Lower leg skin (tissue), 4 donors: ENCODE data around the gene PNKP. TPM values are rescaled to one million over a fixed set of nuclear protein-coding genes. Genes with fewer than 3 reads are reported as not detected.
A peak's percentile ranks its signal among the peaks of the same experiment; 100 is the strongest.

Experiments used
- DNase-seq, 2 donors: peaks; one replicate each; pipeline ENCODE4 v3.0.0-alpha.2; 2019; ENCODE audit warnings: low spot score in 2 of 2
- H3K4me3 ChIP-seq: fragments of 200-600 bp; sonication (generic); 2 replicates; pipeline ENCODE4 v1.5.1; 2017; ENCODE audit warnings: mild to moderate bottlenecking, low read depth; ENCODE audit not compliant: poor library complexity, severe bottlenecking
- CTCF ChIP-seq, 3 donors: fragments of 450-650 bp; IDR thresholded peaks; one replicate each; pipeline ENCODE4 v1.5.1; 2016; ENCODE audit warnings: antibody characterized with exemption in 3 of 3, mild to moderate bottlenecking in 3 of 3, moderate library complexity in 2 of 3
- POLR2A ChIP-seq, 2 donors: fragments of 450-650 bp; IDR thresholded peaks; one replicate each; pipeline ENCODE4 v1.6.1; 2016 to 2017; ENCODE audit warnings: antibody characterized with exemption in 2 of 2, mild to moderate bottlenecking in 1 of 2, moderate library complexity in 1 of 2
- WGBS, 2 donors: methylation state at CpG; one replicate each; pipeline ENCODE4 v1.1.5; 2018; 5-methylcytosine and 5-hydroxymethylcytosine counted together
- intact Hi-C: fragments of 100-400 bp; cut with DNase I; formaldehyde crosslinking; loops from one replicate; pipeline ENCODE4 v1.15.0; 2023; ENCODE audit warnings: low total_unique reads
- total RNA-seq, 4 donors: library from RNA; depleted of rRNA; stranded (reverse); fragments of >200 nt; gene quantifications; one replicate each; pipeline ENCODE4 v1.1.0, GENCODE V29; 2016

Gene PNKP
- total RNA-seq, 4 donors from 2014 or later, result 29.3 to 49.7 (median 35.1) TPM

- DNase-seq, result peak; percentile 15 to 57
- WGBS, 2 donors, result 54 to 60% methylated on average over 14 of the region's 14 CpGs
- H3K4me3 ChIP-seq, result no peak overlapping the region
- no peak for TF ChIP-seq POLR2A (IDR thresholded peaks at IDR 0.05)
- TF ChIP-seq CTCF (IDR thresholded peaks at IDR 0.05), result no peak
- intact Hi-C loops, result no loop called here
These were observed 14.7 kb downstream of the PNKP start for GRCh38 chr19:49852631-49853126.

- TF ChIP-seq CTCF (IDR thresholded peaks at IDR 0.05) (no peak), POLR2A (IDR thresholded peaks at IDR 0.05) (no peak)
- 2% methylated on average over 21 to 50 of the region's 78 CpGs for WGBS, 2 donors
- intact Hi-C loops, result no loop called here
- peak; percentile 35 to 86 for DNase-seq
- H3K4me3 ChIP-seq, result peak overlapping the region; percentile 89
These were observed 15.7 kb downstream of the PNKP start for GRCh38 chr19:49851456-49852259.

GRCh38 chr19:49850487-49851342 is 16.7 kb downstream of the PNKP start, which contains the start of gene PTOV1:
Gene PTOV1 (plus strand): TSS chr19:49851159.
- DNase-seq, result peak; percentile 88 to 98
- intact Hi-C loops, result no loop called here
- TF ChIP-seq CTCF (IDR thresholded peaks at IDR 0.05) (peak in 1 of 3 donors; percentile 24), POLR2A (IDR thresholded peaks at IDR 0.05) (no peak)
- 1% methylated on average over 45 to 47 of the region's 98 CpGs for WGBS, 2 donors
- peak within 1 kb of the TSS; percentile 89 for H3K4me3 ChIP-seq

GRCh38 chr19:49850221-49850486 is 17.2 kb downstream of the PNKP start:
- peak in 1 of 2 donors; percentile 87 for DNase-seq
- no peak for TF ChIP-seq CTCF (IDR thresholded peaks at IDR 0.05)
- no peak for TF ChIP-seq POLR2A (IDR thresholded peaks at IDR 0.05)
- intact Hi-C loops, result no loop called here
- 52 to 65% methylated on average over 12 of the region's 12 CpGs for WGBS, 2 donors
- H3K4me3 ChIP-seq, result no peak overlapping the region

GRCh38 chr19:49849433-49850220 is 17.7 kb downstream of the PNKP start:
- no peak overlapping the region for H3K4me3 ChIP-seq
- peak in 1 of 2 donors; percentile 19 for DNase-seq
- TF ChIP-seq CTCF (IDR thresholded peaks at IDR 0.05), result no peak
- TF ChIP-seq POLR2A (IDR thresholded peaks at IDR 0.05), result no peak
- intact Hi-C loops, result no loop called here
- 91% methylated on average over 15 of the region's 15 CpGs for WGBS, 2 donors
